Measurements from ENCODE around the gene C22orf23. TPM values are rescaled to one million over a fixed set of nuclear protein-coding genes. Genes with fewer than 3 reads are reported as not detected.

C22orf23 gene
- total RNA-seq, 1 donor from 2014 or later, result 0.54 TPM

GRCh38 chr22:37907036-37907954 is 46.1 kb downstream of the C22orf23 start:
- Mint-ChIP-seq H3K9me3 (ENCODE audit: unreplicated experiment) (no peaks in the 10 kb centered on the region), H3K27ac (ENCODE audit: unreplicated experiment) (peak overlapping the region; percentile 85), H3K36me3 (ENCODE audit: low read depth, unreplicated experiment) (peaks cover 16% of the 10 kb centered on the region), H3K4me1 (ENCODE audit: unreplicated experiment) (peaks cover 47% of the 10 kb centered on the region), H3K27me3 (ENCODE audit: unreplicated experiment) (peaks cover 11% of the 10 kb centered on the region), H3K4me3 (ENCODE audit: unreplicated experiment) (peak overlapping the region; percentile 94)
- no peak for TF ChIP-seq CTCF (IDR thresholded peaks at IDR 0.05; ENCODE audit: unreplicated experiment)
- no peak for DNase-seq (ENCODE audit: low spot score)

- no peak for TF ChIP-seq CTCF (IDR thresholded peaks at IDR 0.05; ENCODE audit: unreplicated experiment)
- Mint-ChIP-seq H3K4me3 (ENCODE audit: unreplicated experiment) (peak overlapping the region; percentile 94), H3K4me1 (ENCODE audit: unreplicated experiment) (peaks cover 46% of the 10 kb centered on the region), H3K9me3 (ENCODE audit: unreplicated experiment) (no peaks in the 10 kb centered on the region), H3K36me3 (ENCODE audit: low read depth, unreplicated experiment) (peaks cover 16% of the 10 kb centered on the region), H3K27ac (ENCODE audit: unreplicated experiment) (peak overlapping the region; percentile 70), H3K27me3 (ENCODE audit: unreplicated experiment) (peaks cover 9% of the 10 kb centered on the region)
- DNase-seq (ENCODE audit: low spot score), result no peak
These were observed 46.9 kb downstream of the C22orf23 start for GRCh38 chr22:37906364-37907008.

GRCh38 chr22:37905534-37906363 is 47.7 kb downstream of the C22orf23 start, which contains the start of gene MICALL1:
TSS of gene MICALL1 (plus strand) at chr22:37906297. CDS start at chr22:37906423, 126 bp downstream.
- Mint-ChIP-seq H3K27me3 (ENCODE audit: unreplicated experiment) (peaks cover 9% of the 10 kb centered on the region), H3K4me1 (ENCODE audit: unreplicated experiment) (peaks cover 46% of the 10 kb centered on the region), H3K9me3 (ENCODE audit: unreplicated experiment) (no peaks in the 10 kb centered on the region), H3K4me3 (ENCODE audit: unreplicated experiment) (peak within 1 kb of the TSS; percentile 94), H3K27ac (ENCODE audit: unreplicated experiment) (peak within 1 kb of the TSS; percentile 79), H3K36me3 (ENCODE audit: low read depth, unreplicated experiment) (peaks cover 16% of the 10 kb centered on the region)
- peak; percentile 76 for DNase-seq (ENCODE audit: low spot score)
- no peak for TF ChIP-seq CTCF (IDR thresholded peaks at IDR 0.05; ENCODE audit: unreplicated experiment)

- H3K9me3 Mint-ChIP-seq (ENCODE audit: unreplicated experiment), result no peaks in the 10 kb centered on the region
- H3K4me3 Mint-ChIP-seq (ENCODE audit: unreplicated experiment), result peak overlapping the region; percentile 82
These were observed 48.5 kb downstream of the C22orf23 start for GRCh38 chr22:37904572-37905533.

More at GRCh38 chr22:37904572-37905533, 48.5 kb downstream of the C22orf23 start:
- no peak for TF ChIP-seq CTCF (IDR thresholded peaks at IDR 0.05; ENCODE audit: unreplicated experiment)
- Mint-ChIP-seq H3K4me1 (ENCODE audit: unreplicated experiment) (peaks cover 42% of the 10 kb centered on the region), H3K36me3 (ENCODE audit: low read depth, unreplicated experiment) (peaks cover 16% of the 10 kb centered on the region), H3K27me3 (ENCODE audit: unreplicated experiment) (peaks cover 9% of the 10 kb centered on the region), H3K27ac (ENCODE audit: unreplicated experiment) (peak overlapping the region; percentile 79)
- no peak for DNase-seq (ENCODE audit: low spot score)
